Umbilical cord (tissue), 2 donors: ENCODE measurements around the gene CDH26. TPM values are rescaled to one million over a fixed set of nuclear protein-coding genes. Genes with fewer than 3 reads are reported as not detected.

ENCODE experiments used
- DNase-seq: peaks from one replicate; pipeline ENCODE4 v3.0.0-alpha.2; 2015; ENCODE audit warnings: low spot score
- total RNA-seq: library from RNA; depleted of rRNA; stranded (reverse); fragments of >200 nt; gene quantifications from one replicate; pipeline ENCODE4 v1.2.3, GENCODE V29; 2014; ENCODE audit warnings: low replicate concordance; ENCODE audit not compliant: insufficient read depth

The CDH26 gene
- total RNA-seq, 1 donor from 2014 or later, result 7.9 TPM

GRCh38 chr20:60043435-60043834 is 85.2 kb downstream of the CDH26 start:
- DNase-seq, result no peak

GRCh38 chr20:60046011-60046413 is 87.8 kb downstream of the CDH26 start:
- peak; percentile 27 for DNase-seq

GRCh38 chr20:60046436-60046835 is 88.2 kb downstream of the CDH26 start:
- DNase-seq, result no peak

- no peak for DNase-seq
Measured at GRCh38 chr20:60046860-60047259, 88.6 kb downstream of the CDH26 start.

- DNase-seq, result no peak
Measured at GRCh38 chr20:60048634-60049521, 90.7 kb downstream of the CDH26 start.

- DNase-seq, result no peak
Measured at GRCh38 chr20:60049601-60050000, 91.4 kb downstream of the CDH26 start.

- DNase-seq, result no peak
Measured at GRCh38 chr20:60050193-60050947, 92.1 kb downstream of the CDH26 start.

GRCh38 chr20:60051911-60052310 is 93.7 kb downstream of the CDH26 start:
- no peak for DNase-seq

- DNase-seq, result no peak
Measured at GRCh38 chr20:60052322-60052721, 94.1 kb downstream of the CDH26 start.

- DNase-seq, result no peak
Measured at GRCh38 chr20:60053125-60053817, 95.0 kb downstream of the CDH26 start.

- no peak for DNase-seq
Measured at GRCh38 chr20:60053818-60054190, 95.6 kb downstream of the CDH26 start.

- no peak for DNase-seq
Measured at GRCh38 chr20:60054716-60055634, 96.8 kb downstream of the CDH26 start.

GRCh38 chr20:60055740-60056139 is 97.5 kb downstream of the CDH26 start:
- no peak for DNase-seq

GRCh38 chr20:60056407-60057122 is 98.3 kb downstream of the CDH26 start:
- DNase-seq, result no peak

GRCh38 chr20:60057123-60057865 is 99.1 kb downstream of the CDH26 start:
- DNase-seq, result peak; percentile 74

GRCh38 chr20:60057866-60058807 is 99.9 kb downstream of the CDH26 start:
- DNase-seq, result peak; percentile 47

- no peak for DNase-seq
Measured at GRCh38 chr20:60058879-60059278, 100.7 kb downstream of the CDH26 start.

- no peak for DNase-seq
Measured at GRCh38 chr20:60060006-60060557, 101.9 kb downstream of the CDH26 start.
